GM23248 (cell line): ENCODE results near the gene HDAC4. TPM values are rescaled to one million over a fixed set of nuclear protein-coding genes. Genes with fewer than 3 reads are reported as not detected.

ENCODE experiments used
- DNase-seq: peaks from one replicate; pipeline ENCODE4 v3.0.0-alpha.2; 2015
- H2AFZ ChIP-seq: fragments of 200-600 bp; sonication (generic); 2 replicates; pipeline ENCODE4 v1.6.1; 2016; ENCODE audit warnings: antibody characterized with exemption
- H3F3A ChIP-seq: fragments of 200-600 bp; sonication (generic); 2 replicates; pipeline ENCODE4 v1.6.1; 2016; ENCODE audit warnings: mild to moderate bottlenecking, antibody characterized with exemption, mixed run types; ENCODE audit not compliant: insufficient read depth
- H3K27ac ChIP-seq: fragments of 200-600 bp; sonication (generic); 2 replicates; pipeline ENCODE4 v1.5.1; 2016; ENCODE audit warnings: mild to moderate bottlenecking
- H3K27me3 ChIP-seq: fragments of 200-600 bp; sonication (generic); replicated peaks from 2 replicates; pipeline ENCODE4 v1.6.1; 2016; ENCODE audit warnings: mild to moderate bottlenecking; ENCODE audit not compliant: insufficient read depth
- H3K36me3 ChIP-seq: fragments of 200-600 bp; sonication (generic); 2 replicates; pipeline ENCODE4 v1.6.1; 2016; ENCODE audit warnings: low read depth, mild to moderate bottlenecking
- H3K4me1 ChIP-seq: fragments of 200-600 bp; sonication (generic); 2 replicates; pipeline ENCODE4 v1.6.1; 2016; ENCODE audit warnings: mild to moderate bottlenecking; ENCODE audit not compliant: insufficient read depth
- H3K4me2 ChIP-seq: fragments of 200-600 bp; sonication (generic); one replicate; pipeline ENCODE4 v1.6.1; 2016; ENCODE audit warnings: mild to moderate bottlenecking; ENCODE audit not compliant: unreplicated experiment
- H3K4me3 ChIP-seq: fragments of 200-600 bp; sonication (generic); 2 replicates; pipeline ENCODE4 v1.5.1; 2016; ENCODE audit warnings: mild to moderate bottlenecking
- H3K79me2 ChIP-seq: fragments of 200-600 bp; sonication (generic); 2 replicates; pipeline ENCODE4 v1.6.1; 2016; ENCODE audit warnings: mild to moderate bottlenecking; ENCODE audit not compliant: insufficient read depth
- H3K9ac ChIP-seq: fragments of 200-600 bp; sonication (generic); 2 replicates; pipeline ENCODE4 v1.6.1; 2016; ENCODE audit warnings: mild to moderate bottlenecking
- H3K9me2 ChIP-seq: fragments of 200-600 bp; sonication (generic); 2 replicates; pipeline ENCODE4 v1.6.1; 2016; ENCODE audit warnings: mixed run types, mild to moderate bottlenecking, moderate library complexity; ENCODE audit not compliant: insufficient read depth
- H3K9me3 ChIP-seq: fragments of 200-600 bp; sonication (generic); one replicate; pipeline ENCODE4 v1.6.1; 2017; ENCODE audit warnings: low read depth
- H4K20me1 ChIP-seq: fragments of 200-600 bp; sonication (generic); 2 replicates; pipeline ENCODE4 v1.6.0; 2016; ENCODE audit not compliant: insufficient read depth
- EZH2 ChIP-seq: fragments of 200-600 bp; sonication (generic); IDR thresholded peaks from 2 replicates; pipeline ENCODE4 v1.6.1; 2018; ENCODE audit warnings: antibody characterized with exemption, mild to moderate bottlenecking; ENCODE audit not compliant: insufficient read depth, poor library complexity, severe bottlenecking
- EZH2phosphoT487 ChIP-seq: fragments of 200-600 bp; sonication (generic); IDR thresholded peaks from 2 replicates; pipeline ENCODE4 v1.6.1; 2018; ENCODE audit warnings: antibody characterized with exemption, moderate library complexity, mild to moderate bottlenecking, low read depth; ENCODE audit not compliant: insufficient read depth
- WGBS, 2 experiments: methylation state at CpG; one replicate each; pipeline ENCODE4 v1.1.6; 2015 to 2017; ENCODE audit warnings: low lambda C conversion rate in 2 of 2, low coverage in 1 of 2; ENCODE audit errors: missing lambda C conversion rate in 2 of 2; 5-methylcytosine and 5-hydroxymethylcytosine counted together
- in situ Hi-C: fragments of 300-500 bp; cut with MboI; formaldehyde crosslinking; loops from 2 replicates; pipeline ENCODE4 v1.15.0; 2020
- polyA plus RNA-seq: library from polyadenylated mRNA; unstranded; fragments of >200 nt; fragmentation: Nextera tagmentation; extraction: Ambion mirVana; gene quantifications from 2 replicates; pipeline ENCODE4 v1.2.1, GENCODE V29; 2016
- total RNA-seq: library from RNA; depleted of rRNA; stranded (reverse); fragments of >200 nt; shearing (Covaris generic); gene quantifications from 2 replicates; pipeline ENCODE4 v1.2.3, GENCODE V29; 2014

Gene HDAC4
- total and polyA plus RNA-seq, 2 experiments from 2014 or later: 2.1 to 6.3 TPM

DNA sequence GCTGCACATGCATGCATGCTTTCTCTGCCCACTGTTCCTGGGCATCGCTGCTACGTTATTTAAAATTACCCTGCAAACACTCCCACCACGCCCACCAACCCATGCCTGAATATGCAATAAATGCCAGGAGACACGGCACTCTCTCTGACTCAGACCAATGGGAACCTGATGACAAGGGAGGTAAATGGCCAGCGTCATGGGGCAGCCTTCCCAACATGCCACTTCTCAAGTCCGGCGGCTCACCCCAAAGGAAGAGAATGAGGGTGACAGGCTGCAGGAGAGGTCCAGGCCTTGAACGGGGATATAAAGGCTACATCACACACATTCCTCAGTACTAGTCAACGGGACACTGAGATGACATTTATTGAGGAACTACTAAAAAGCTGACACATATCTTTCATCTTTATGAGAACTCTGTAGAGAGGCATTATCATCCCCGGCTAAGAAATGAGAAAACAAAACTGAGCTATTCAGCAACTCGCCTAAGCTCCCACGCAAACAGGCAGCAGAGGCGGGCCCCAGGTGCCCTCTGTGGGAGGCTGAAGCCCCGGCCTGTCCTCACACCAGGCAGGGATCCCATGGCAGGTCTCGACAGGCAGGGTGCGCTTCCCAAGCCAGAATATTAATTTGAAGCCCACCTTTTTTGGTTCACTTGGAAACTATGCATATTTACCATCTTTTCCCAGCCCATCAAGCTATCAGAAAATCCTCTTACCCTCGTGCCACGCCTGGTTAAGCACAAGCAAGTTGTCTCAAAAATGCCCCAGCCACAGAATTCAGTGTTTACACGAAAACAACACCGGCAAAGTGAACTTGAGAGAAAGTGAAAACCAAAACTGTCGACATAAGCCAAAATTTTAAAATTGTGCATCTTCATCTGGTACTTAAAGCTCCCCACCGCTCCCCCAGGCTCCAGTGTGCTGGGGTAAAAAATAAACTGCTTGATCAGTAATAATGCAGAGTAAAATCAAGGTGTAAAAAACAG is 166.3 kb downstream of the HDAC4 start:
- no peak overlapping the region for H3K4me2 ChIP-seq
- H3F3A ChIP-seq: no peaks in the 10 kb centered on the region
- H4K20me1 ChIP-seq: no peaks in the 10 kb centered on the region; the same call in 1 of the 2 replicates
- H3K4me3 ChIP-seq: no peak overlapping the region
- H3K36me3 ChIP-seq: no peaks in the 10 kb centered on the region
- no peaks in the 10 kb centered on the region for H3K9me2 ChIP-seq
- no peaks in the 10 kb centered on the region for H3K79me2 ChIP-seq
- no peak overlapping the region for H3K9ac ChIP-seq
- DNase-seq: no peak
- H3K27me3 ChIP-seq: no peaks in the 10 kb centered on the region
- no peak for TF ChIP-seq EZH2
- no peak for TF ChIP-seq EZH2phosphoT487
- no peak overlapping the region for H2AFZ ChIP-seq
- H3K9me3 ChIP-seq: no peaks in the 10 kb centered on the region
- H3K27ac ChIP-seq: no peak overlapping the region
- no peaks in the 10 kb centered on the region for H3K4me1 ChIP-seq
- WGBS, 2 experiments: 84 to 86% methylated on average over 22 of the region's 22 CpGs
- in situ Hi-C loops: no loop called here

GRCh38 chr2:239233576-239233975 is 167.2 kb downstream of the HDAC4 start:
- no peaks in the 10 kb centered on the region for H3K4me1 ChIP-seq
- H3K27ac ChIP-seq: no peak overlapping the region
- H3K36me3 ChIP-seq: no peaks in the 10 kb centered on the region
- H3K27me3 ChIP-seq: no peaks in the 10 kb centered on the region
- no peak overlapping the region for H2AFZ ChIP-seq
- no peaks in the 10 kb centered on the region for H3F3A ChIP-seq
- in situ Hi-C loops: no loop called here
- H3K4me3 ChIP-seq: no peak overlapping the region
- no peaks in the 10 kb centered on the region for H3K9me3 ChIP-seq
- H4K20me1 ChIP-seq: no peaks in the 10 kb centered on the region; the same call in 1 of the 2 replicates
- no peak for TF ChIP-seq EZH2
- TF ChIP-seq EZH2phosphoT487: no peak
- 81 to 85% methylated on average over 6 of the region's 6 CpGs for WGBS, 2 experiments
- no peaks in the 10 kb centered on the region for H3K79me2 ChIP-seq
- no peak for DNase-seq
- H3K4me2 ChIP-seq: no peak overlapping the region
- no peaks in the 10 kb centered on the region for H3K9me2 ChIP-seq
- H3K9ac ChIP-seq: no peak overlapping the region

- in situ Hi-C loops: no loop called here
- Histone ChIP-seq H3K36me3 (no peaks in the 10 kb centered on the region), H3K27ac (no peak overlapping the region), H3K27me3 (no peaks in the 10 kb centered on the region), H3K4me2 (no peak overlapping the region), H2AFZ (no peak overlapping the region), H3K79me2 (no peaks in the 10 kb centered on the region), H3F3A (no peaks in the 10 kb centered on the region), H3K9me2 (no peaks in the 10 kb centered on the region), H3K4me1 (no peaks in the 10 kb centered on the region), H3K9me3 (no peaks in the 10 kb centered on the region), H3K9ac (no peak overlapping the region), H3K4me3 (no peak overlapping the region), H4K20me1 (no peaks in the 10 kb centered on the region; the same call in 1 of the 2 replicates)
- DNase-seq: no peak
- WGBS, 2 experiments: 66 to 100% methylated on average over 1 to 6 of the region's 6 CpGs
- TF ChIP-seq EZH2 (no peak), EZH2phosphoT487 (no peak)
These were observed 168.6 kb downstream of the HDAC4 start for GRCh38 chr2:239232195-239232578.

DNA sequence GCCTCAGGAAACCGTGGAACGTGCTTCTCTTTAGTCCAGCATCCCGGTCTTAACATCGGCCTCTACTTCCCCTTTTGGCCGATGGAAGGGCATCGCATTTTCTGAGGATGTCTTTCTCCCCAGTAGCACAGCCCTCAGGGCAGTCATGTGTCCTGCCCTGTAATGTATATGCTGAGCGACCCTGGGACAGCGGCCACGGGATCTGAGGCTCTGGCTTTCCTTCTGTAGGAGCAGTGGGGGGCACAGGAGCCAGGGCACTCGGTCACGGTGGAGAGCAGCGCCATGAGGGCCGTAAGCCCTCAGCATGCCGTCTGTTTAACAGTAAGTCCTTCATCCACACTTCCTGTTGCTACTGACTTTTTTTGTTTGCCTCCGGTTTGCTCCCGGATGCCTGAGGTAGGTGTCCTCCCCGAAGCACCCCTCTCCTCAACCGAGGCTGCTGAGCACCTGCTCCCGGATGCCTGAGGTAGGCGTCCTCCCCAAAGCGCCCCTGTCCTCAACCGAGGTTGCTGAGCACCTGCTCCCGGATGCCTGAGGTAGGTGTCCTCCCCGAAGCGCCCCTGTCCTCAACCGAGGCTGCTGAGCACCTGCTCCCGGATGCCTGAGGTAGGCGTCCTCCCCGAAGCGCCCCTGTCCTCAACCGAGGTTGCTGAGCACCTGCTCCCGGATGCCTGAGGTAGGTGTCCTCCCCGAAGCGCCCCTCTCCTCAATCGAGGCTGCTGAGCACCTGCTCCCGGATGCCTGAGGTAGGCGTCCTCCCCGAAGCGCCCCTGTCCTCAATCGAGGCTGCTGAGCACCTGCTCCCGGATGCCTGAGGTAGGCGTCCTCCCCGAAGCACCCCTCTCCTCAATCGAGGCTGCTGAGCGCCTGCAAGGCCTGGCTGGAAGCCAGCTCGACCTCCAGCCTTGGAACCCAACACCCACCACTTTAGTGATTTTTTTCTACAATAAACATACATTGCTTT is 169.3 kb downstream of the HDAC4 start:
- TF ChIP-seq EZH2 (no peak), EZH2phosphoT487 (no peak)
- 87 to 90% methylated on average over 24 to 39 of the region's 46 CpGs for WGBS, 2 experiments
- no peak overlapping the region for H2AFZ ChIP-seq
- in situ Hi-C loops: no loop called here
- no peak overlapping the region for H3K4me2 ChIP-seq
- H3K9me3 ChIP-seq: no peaks in the 10 kb centered on the region
- H3K4me3 ChIP-seq: no peak overlapping the region
- H3K27me3 ChIP-seq: no peaks in the 10 kb centered on the region
- peaks cover 5% of the 10 kb centered on the region for H3K4me1 ChIP-seq
- no peaks in the 10 kb centered on the region for H3K79me2 ChIP-seq
- no peak overlapping the region for H3K27ac ChIP-seq
- no peaks in the 10 kb centered on the region for H3K9me2 ChIP-seq
- H3K9ac ChIP-seq: no peak overlapping the region
- H3K36me3 ChIP-seq: no peaks in the 10 kb centered on the region
- no peak for DNase-seq
- H4K20me1 ChIP-seq: no peaks in the 10 kb centered on the region; the same call in 1 of the 2 replicates
- H3F3A ChIP-seq: no peaks in the 10 kb centered on the region
